ENCODE measurements around the gene TMCC1.

The TMCC1 gene

DNA sequence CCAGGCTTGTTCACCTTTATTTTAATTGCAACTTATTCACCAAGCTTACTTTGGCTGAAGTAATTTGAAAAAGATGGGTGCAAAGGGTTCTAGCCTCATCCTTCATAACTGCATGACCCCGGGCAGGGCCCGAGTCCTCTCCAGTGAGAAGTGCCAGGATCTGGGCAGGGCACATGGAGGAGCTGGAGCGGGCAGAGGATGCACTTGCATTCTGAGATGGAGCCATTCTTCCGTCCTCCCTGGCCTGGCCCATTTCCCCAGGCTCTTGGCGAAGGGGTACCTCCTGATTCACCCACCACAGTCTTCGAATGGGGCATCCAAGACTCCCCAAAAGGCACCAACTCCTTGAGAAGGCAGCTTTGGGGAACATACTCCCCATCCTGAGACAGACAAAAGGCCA lies 264.5 kb downstream of the TMCC1 start:
- no peak for TF ChIP-seq BHLHE40 (IDR thresholded peaks at IDR 0.05; ENCODE audit: borderline replicate concordance)
- TF ChIP-seq L3MBTL2 (conservative IDR thresholded peaks at IDR 0.05) = no peak
- TF ChIP-seq, protein P1, sequence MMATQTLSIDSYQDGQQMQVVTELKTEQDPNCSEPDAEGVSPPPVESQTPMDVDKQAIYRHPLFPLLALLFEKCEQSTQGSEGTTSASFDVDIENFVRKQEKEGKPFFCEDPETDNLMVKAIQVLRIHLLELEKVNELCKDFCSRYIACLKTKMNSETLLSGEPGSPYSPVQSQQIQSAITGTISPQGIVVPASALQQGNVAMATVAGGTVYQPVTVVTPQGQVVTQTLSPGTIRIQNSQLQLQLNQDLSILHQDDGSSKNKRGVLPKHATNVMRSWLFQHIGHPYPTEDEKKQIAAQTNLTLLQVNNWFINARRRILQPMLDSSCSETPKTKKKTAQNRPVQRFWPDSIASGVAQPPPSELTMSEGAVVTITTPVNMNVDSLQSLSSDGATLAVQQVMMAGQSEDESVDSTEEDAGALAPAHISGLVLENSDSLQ (IDR thresholded peaks at IDR 0.05) = no peak
- no peak for TF ChIP-seq FOXM1 (IDR thresholded peaks at IDR 0.05; ENCODE audit: borderline replicate concordance)
- no peak for TF ChIP-seq NFRKB (IDR thresholded peaks at IDR 0.05)
- no peak for TF ChIP-seq CTBP1 (IDR thresholded peaks at IDR 0.05; ENCODE audit: borderline replicate concordance)
- no peak for TF ChIP-seq LEF1 (IDR thresholded peaks at IDR 0.05; ENCODE audit: borderline replicate concordance)
- no peak for TF ChIP-seq FOXA1 (IDR thresholded peaks at IDR 0.05)
- TF ChIP-seq ZNF384 (IDR thresholded peaks at IDR 0.05) = no peak
- no peak for TF ChIP-seq HDGF (IDR thresholded peaks at IDR 0.05; ENCODE audit: borderline replicate concordance)
- TF ChIP-seq ELF4 (IDR thresholded peaks at IDR 0.05) = no peak
- no peak for TF ChIP-seq ARNT (IDR thresholded peaks at IDR 0.05)
- no peak for TF ChIP-seq FOXK2 (IDR thresholded peaks at IDR 0.05)
- no peak for TF ChIP-seq SUZ12 (IDR thresholded peaks at IDR 0.05)
- no peak for TF ChIP-seq TARDBP (IDR thresholded peaks at IDR 0.05)
- no peak for TF ChIP-seq SP1 (IDR thresholded peaks at IDR 0.05)
- no peak for DNase-seq (ENCODE audit: extremely low spot score)
- POLR2A ChIA-PET = no interaction called here
- CTCF ChIA-PET = no interaction called here

DNA sequence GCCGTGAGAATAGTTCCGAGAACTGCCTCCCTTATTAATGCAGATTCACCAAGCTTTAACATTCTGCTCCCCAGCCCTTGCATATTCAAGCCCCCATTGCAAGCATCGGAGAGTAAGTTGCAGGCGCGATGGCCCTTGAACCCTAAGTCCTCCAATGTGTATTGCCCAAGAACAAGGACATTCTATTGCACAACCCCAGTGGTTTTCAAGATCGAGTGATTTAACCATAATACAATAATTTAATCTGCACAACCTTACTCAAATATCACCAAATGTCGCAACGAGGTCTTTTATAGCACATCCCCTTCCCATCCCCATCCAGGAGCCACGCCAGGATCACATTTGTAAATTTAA lies 265.4 kb downstream of the TMCC1 start:
- POLR2A ChIA-PET = no interaction called here
- TF ChIP-seq ZNF384 (IDR thresholded peaks at IDR 0.05) (no peak), FOXM1 (IDR thresholded peaks at IDR 0.05; ENCODE audit: borderline replicate concordance) (no peak), ELF4 (IDR thresholded peaks at IDR 0.05) (no peak), TARDBP (IDR thresholded peaks at IDR 0.05) (no peak), NFRKB (IDR thresholded peaks at IDR 0.05) (no peak), FOXK2 (IDR thresholded peaks at IDR 0.05) (no peak), HDGF (IDR thresholded peaks at IDR 0.05; ENCODE audit: borderline replicate concordance) (no peak)
- TF ChIP-seq, protein P1 (IDR thresholded peaks at IDR 0.05) = no peak
- no peak for DNase-seq (ENCODE audit: extremely low spot score)
- CTCF ChIA-PET = interaction anchor here (0.7 to 2.2 kb wide), 4 partner anchors 54 to 477 kb away, joined by 3 to 9 read pairs (median 3); no protein-coding TSS in a partner anchor

DNA sequence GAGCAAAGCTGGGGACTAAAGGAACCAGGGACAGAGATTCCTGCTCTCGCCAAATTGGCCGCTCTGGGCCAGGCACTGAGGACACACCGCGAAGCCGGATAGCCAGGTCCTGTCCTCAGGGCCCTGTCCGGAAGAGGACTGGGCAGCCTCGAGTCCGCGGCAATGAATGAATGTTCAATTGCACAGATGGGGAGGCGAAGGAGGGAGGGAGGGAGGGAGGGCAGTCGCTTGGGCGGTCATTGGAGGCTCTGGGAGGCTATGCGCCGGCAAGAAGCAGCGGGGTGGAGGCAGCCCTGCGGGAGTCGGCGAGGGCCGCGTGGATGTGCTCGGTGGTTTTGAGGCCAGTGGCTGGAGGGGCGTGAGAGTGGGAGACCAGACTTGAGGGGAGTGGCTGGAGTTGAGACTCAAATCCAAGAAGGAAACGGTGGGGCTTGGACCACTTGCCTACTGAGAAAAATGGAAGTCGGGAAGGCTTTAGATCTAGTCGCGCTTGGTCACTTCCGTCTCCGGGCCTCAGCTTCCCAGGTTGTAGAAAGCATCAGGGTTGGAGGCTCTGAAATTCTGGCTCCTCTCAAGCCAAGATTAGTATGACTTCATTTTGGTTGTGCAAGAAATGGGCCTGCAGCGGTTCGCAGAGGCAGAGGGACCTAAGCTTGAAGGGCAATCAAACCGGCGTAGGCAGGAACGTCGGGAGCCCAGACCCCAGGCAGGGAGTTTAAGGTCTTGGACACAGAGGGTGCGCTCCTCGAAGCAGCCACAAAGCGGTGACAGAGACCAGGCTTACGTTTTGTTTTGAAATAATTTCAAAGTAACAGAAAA lies 266.0 kb downstream of the TMCC1 start:
- peak; percentile 48 for DNase-seq (ENCODE audit: extremely low spot score)
- POLR2A ChIA-PET = interaction anchor here (1.4 kb wide), 1 partner anchor 24 kb away, joined by 3 read pairs; no protein-coding TSS in a partner anchor

DNA sequence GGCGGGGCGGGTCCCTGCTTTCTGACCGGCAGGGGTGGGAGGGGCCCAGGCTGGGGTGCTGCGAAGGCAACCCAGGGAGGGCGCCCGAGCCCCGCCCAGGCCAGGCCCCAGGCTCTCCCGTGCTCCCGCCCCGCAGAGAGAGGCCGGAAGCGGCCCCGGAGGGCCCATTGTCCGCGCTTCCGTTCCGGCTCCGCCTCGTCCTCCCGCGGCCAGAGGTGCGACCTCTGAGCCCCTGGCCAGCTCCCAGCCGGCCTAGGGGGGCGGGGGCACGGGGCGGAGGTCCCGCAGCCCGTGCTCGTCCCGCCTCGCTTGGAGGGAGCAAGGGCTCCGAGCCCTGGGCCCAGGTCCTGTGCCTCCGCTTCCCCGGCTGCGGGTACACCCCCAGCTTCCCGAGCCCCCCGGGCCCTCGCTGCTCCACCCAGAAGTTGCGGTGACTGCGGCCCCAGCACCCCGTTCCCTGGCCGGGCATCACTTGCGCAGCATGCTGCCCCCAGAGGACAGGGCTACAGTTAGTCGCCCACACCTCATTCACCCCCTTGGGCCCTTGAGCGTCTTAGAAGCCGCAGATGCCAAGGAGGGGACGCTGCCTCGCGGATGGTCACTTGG lies 266.7 kb downstream of the TMCC1 start:
- POLR2A ChIA-PET = interaction anchor here (0.7 to 1.7 kb wide), 4 partner anchors 10 to 136 kb away, joined by 3 to 6 read pairs (median 3); no protein-coding TSS in a partner anchor
- CTCF ChIA-PET = interaction anchor here (0.7 to 2.2 kb wide), 2 partner anchors 136 to 315 kb away, joined by 4 to 9 read pairs; no protein-coding TSS in a partner anchor

More for the DNA sequence above, 266.0 kb downstream of the TMCC1 start:
- no peak for TF ChIP-seq CTBP1 (IDR thresholded peaks at IDR 0.05; ENCODE audit: borderline replicate concordance)
- TF ChIP-seq NFRKB (IDR thresholded peaks at IDR 0.05) = no peak
- no peak for TF ChIP-seq FOXM1 (IDR thresholded peaks at IDR 0.05; ENCODE audit: borderline replicate concordance)
- TF ChIP-seq HDGF (IDR thresholded peaks at IDR 0.05; ENCODE audit: borderline replicate concordance) = no peak
- TF ChIP-seq SUZ12 (IDR thresholded peaks at IDR 0.05) = no peak
- no peak for TF ChIP-seq BHLHE40 (IDR thresholded peaks at IDR 0.05; ENCODE audit: borderline replicate concordance)
- TF ChIP-seq ZNF384 (IDR thresholded peaks at IDR 0.05) = no peak
- no peak for TF ChIP-seq FOXK2 (IDR thresholded peaks at IDR 0.05)
- no peak for TF ChIP-seq TARDBP (IDR thresholded peaks at IDR 0.05)
- CTCF ChIA-PET = interaction anchor here (0.7 to 2.2 kb wide), 5 partner anchors 55 to 478 kb away, joined by 3 to 9 read pairs (median 3); no protein-coding TSS in a partner anchor

More for the DNA sequence above, 266.7 kb downstream of the TMCC1 start:
- TF ChIP-seq TARDBP (IDR thresholded peaks at IDR 0.05) (no peak), SUZ12 (IDR thresholded peaks at IDR 0.05) (no peak), HDGF (IDR thresholded peaks at IDR 0.05; ENCODE audit: borderline replicate concordance) (no peak), LEF1 (IDR thresholded peaks at IDR 0.05; ENCODE audit: borderline replicate concordance) (no peak), SP1 (IDR thresholded peaks at IDR 0.05) (no peak), ZNF384 (IDR thresholded peaks at IDR 0.05) (no peak), L3MBTL2 (conservative IDR thresholded peaks at IDR 0.05) (no peak), ELF4 (IDR thresholded peaks at IDR 0.05) (no peak), NFRKB (IDR thresholded peaks at IDR 0.05) (no peak), CTBP1 (IDR thresholded peaks at IDR 0.05; ENCODE audit: borderline replicate concordance) (no peak), FOXM1 (IDR thresholded peaks at IDR 0.05; ENCODE audit: borderline replicate concordance) (no peak), BHLHE40 (IDR thresholded peaks at IDR 0.05; ENCODE audit: borderline replicate concordance) (no peak), ARNT (IDR thresholded peaks at IDR 0.05) (no peak), FOXA1 (IDR thresholded peaks at IDR 0.05) (no peak), FOXK2 (IDR thresholded peaks at IDR 0.05) (no peak)
- TF ChIP-seq, protein P1 (IDR thresholded peaks at IDR 0.05) = no peak
- no peak for DNase-seq (ENCODE audit: extremely low spot score)
